H9 (cell line): ENCODE data around the gene KIAA1614. TPM values are rescaled to one million over a fixed set of nuclear protein-coding genes. Genes with fewer than 3 reads are reported as not detected.

Experiments
- DNase-seq: peaks from one replicate; pipeline ENCODE4 v3.0.0-alpha.2; 2017
- H2AFZ ChIP-seq: one replicate; pipeline ENCODE4 v1.6.1; 2013; ENCODE audit warnings: mild to moderate bottlenecking, low read length, control low read depth, moderate library complexity
- H2AK5ac ChIP-seq: 2 replicates; pipeline ENCODE4 v1.6.1; 2013; ENCODE audit warnings: low read length, control low read depth, mixed read lengths; ENCODE audit not compliant: insufficient read length
- H2BK120ac ChIP-seq: one replicate; pipeline ENCODE4 v1.6.1; 2013; ENCODE audit warnings: low read depth, mild to moderate bottlenecking, low read length, control low read depth, inconsistent platforms; ENCODE audit not compliant: poor library complexity, severe bottlenecking
- H2BK12ac ChIP-seq: 2 replicates; pipeline ENCODE4 v1.6.1; 2013; ENCODE audit warnings: low read length, control low read depth, mixed read lengths, low read depth; ENCODE audit not compliant: insufficient read length
- H2BK15ac ChIP-seq: 2 replicates; pipeline ENCODE4 v1.6.1; 2013; ENCODE audit warnings: low read depth, low read length, control low read depth
- H2BK20ac ChIP-seq: one replicate; pipeline ENCODE4 v1.6.1; 2013; ENCODE audit warnings: low read depth, mild to moderate bottlenecking, low read length, control low read depth, inconsistent platforms; ENCODE audit not compliant: poor library complexity, severe bottlenecking
- H2BK5ac ChIP-seq: 2 replicates; pipeline ENCODE4 v1.6.1; 2013; ENCODE audit warnings: low read length, control low read depth, mixed read lengths; ENCODE audit not compliant: insufficient read length
- H3K14ac ChIP-seq: 2 replicates; pipeline ENCODE4 v1.6.1; 2013; ENCODE audit warnings: low read length, control low read depth; ENCODE audit not compliant: insufficient read depth
- H3K18ac ChIP-seq: 2 replicates; pipeline ENCODE4 v1.6.1; 2013; ENCODE audit warnings: low read depth, mild to moderate bottlenecking, mixed read lengths, low read length, control low read depth; ENCODE audit not compliant: insufficient read length
- H3K23ac ChIP-seq: 2 replicates; pipeline ENCODE4 v1.6.1; 2013; ENCODE audit warnings: low read length, control low read depth, mixed read lengths, low read depth; ENCODE audit not compliant: insufficient read length
- H3K23me2 ChIP-seq: 2 replicates; pipeline ENCODE4 v1.6.1; 2013; ENCODE audit warnings: low read depth, mild to moderate bottlenecking, mixed read lengths, low read length, control low read depth; ENCODE audit not compliant: insufficient read length, poor library complexity, severe bottlenecking
- H3K27ac ChIP-seq: 2 replicates; pipeline ENCODE4 v1.5.1; 2013; ENCODE audit warnings: low read length, control low read depth, mixed read lengths, low read depth; ENCODE audit not compliant: insufficient read length
- H3K27me3 ChIP-seq: 2 replicates; pipeline ENCODE4 v1.6.1; 2013; ENCODE audit warnings: low read length, control low read depth, inconsistent platforms; ENCODE audit not compliant: insufficient read depth
- H3K4ac ChIP-seq: 2 replicates; pipeline ENCODE4 v1.6.1; 2013; ENCODE audit warnings: low read depth, mild to moderate bottlenecking, control low read depth, inconsistent platforms, low read length, moderate library complexity
- H3K4me1 ChIP-seq: 2 replicates; pipeline ENCODE4 v1.6.1; 2013; ENCODE audit warnings: low read length, control low read depth, inconsistent platforms; ENCODE audit not compliant: insufficient read depth
- H3K4me2 ChIP-seq: 2 replicates; pipeline ENCODE4 v1.6.1; 2013; ENCODE audit warnings: low read length, control low read depth, mixed read lengths; ENCODE audit not compliant: insufficient read length, insufficient read depth
- H3K56ac ChIP-seq: 2 replicates; pipeline ENCODE4 v1.6.1; 2013; ENCODE audit warnings: low read depth, mild to moderate bottlenecking, mixed read lengths, low read length, control low read depth; ENCODE audit not compliant: insufficient read length
- H3K79me1 ChIP-seq: 2 replicates; pipeline ENCODE4 v1.6.1; 2013; ENCODE audit warnings: low read depth, mild to moderate bottlenecking, moderate library complexity, low read length, control low read depth, inconsistent platforms; ENCODE audit not compliant: insufficient read depth, poor library complexity, severe bottlenecking
- H3K79me2 ChIP-seq: 2 replicates; pipeline ENCODE4 v1.6.1; 2013; ENCODE audit warnings: low read length, control low read depth, inconsistent platforms; ENCODE audit not compliant: insufficient read depth
- H3K9ac ChIP-seq: 2 replicates; pipeline ENCODE4 v1.6.1; 2013; ENCODE audit warnings: low read length, control low read depth, mixed read lengths; ENCODE audit not compliant: insufficient read length; ENCODE audit errors: extremely low read depth
- H3K9me3 ChIP-seq: one replicate; pipeline ENCODE4 v1.6.1; 2013; ENCODE audit warnings: low read depth, low read length, inconsistent platforms; ENCODE audit not compliant: control insufficient read depth
- H3T11ph ChIP-seq: one replicate; pipeline ENCODE4 v1.6.1; 2013; ENCODE audit warnings: mild to moderate bottlenecking, low read length, control low read depth, inconsistent platforms
- H4K20me1 ChIP-seq: one replicate; pipeline ENCODE4 v1.6.1; 2013; ENCODE audit not compliant: control insufficient read depth, insufficient read length, insufficient read depth
- H4K5ac ChIP-seq: 2 replicates; pipeline ENCODE4 v1.6.1; 2013; ENCODE audit warnings: low read depth, mild to moderate bottlenecking, mixed read lengths, low read length, control low read depth; ENCODE audit not compliant: insufficient read length
- H4K8ac ChIP-seq: replicated peaks from 2 replicates; pipeline ENCODE4 v1.6.1; 2013; ENCODE audit warnings: low read length, control low read depth, mixed read lengths, low read depth; ENCODE audit not compliant: insufficient read length
- H4K91ac ChIP-seq: 2 replicates; pipeline ENCODE4 v1.6.1; 2013; ENCODE audit warnings: low read depth, mild to moderate bottlenecking, moderate library complexity, mixed read lengths, low read length, control low read depth; ENCODE audit not compliant: insufficient read length
- H3K27ac Mint-ChIP-seq, 3 experiments: 2 replicates in 2 of 3; 3 replicates in 1 of 3; pipeline ENCODE4 v1.8.0; 2020 to 2021; ENCODE audit warnings: mixed read lengths in 3 of 3, mild to moderate bottlenecking in 1 of 3, moderate library complexity in 1 of 3
- H3K27me3 Mint-ChIP-seq: 2 replicates; pipeline ENCODE4 v1.8.0; 2021; ENCODE audit warnings: low read depth, mild to moderate bottlenecking, moderate library complexity, mixed read lengths
- H3K36me3 Mint-ChIP-seq, 3 experiments: 2 replicates in 2 of 3; 3 replicates in 1 of 3; pipeline ENCODE4 v1.8.0; 2020 to 2021; ENCODE audit warnings: low read depth in 3 of 3, mixed read lengths in 3 of 3; ENCODE audit not compliant: insufficient read depth in 1 of 3
- H3K4me1 Mint-ChIP-seq, 2 experiments: 2 replicates each; pipeline ENCODE4 v1.8.0; 2020; ENCODE audit warnings: mixed read lengths in 2 of 2
- H3K4me3 Mint-ChIP-seq, 2 experiments: 2 replicates in 1 of 2; 3 replicates in 1 of 2; pipeline ENCODE4 v1.8.0; 2020 to 2021; ENCODE audit warnings: mild to moderate bottlenecking in 2 of 2, mixed read lengths in 2 of 2, moderate library complexity in 1 of 2
- H3K9me3 Mint-ChIP-seq, 2 experiments: 2 replicates in 1 of 2; 3 replicates in 1 of 2; pipeline ENCODE4 v1.8.0; 2020; ENCODE audit warnings: mild to moderate bottlenecking in 2 of 2, mixed read lengths in 2 of 2, moderate library complexity in 1 of 2
- CTCF ChIP-seq: fragments of 200-600 bp; sonication (generic); conservative IDR thresholded peaks from 3 replicates; pipeline ENCODE4 v1.8.0; 2021; ENCODE audit warnings: antibody characterized with exemption, mild to moderate bottlenecking
- WGBS: extraction: QIAGEN DNeasy Blood & Tissue Kit; methylation state at CpG from one replicate; pipeline ENCODE4 v1.1.7; 2013; ENCODE audit warnings: missing lambda C conversion rate, low lambda C conversion rate, mixed read lengths; ENCODE audit not compliant: insufficient read length; ENCODE audit errors: extremely low coverage; 5-methylcytosine and 5-hydroxymethylcytosine counted together
- total RNA-seq: library from RNA; stranded (reverse); gene quantifications from 2 replicates; pipeline ENCODE4 v1.2.1, GENCODE V29; 2021

Gene KIAA1614
- total RNA-seq, 1 experiment from 2014 or later = 1.3 TPM

GRCh38 chr1:180939711-180940103, 27.0 kb downstream of the KIAA1614 start:
- no peaks in the 10 kb centered on the region for H3K27me3 ChIP-seq
- Mint-ChIP-seq H3K9me3 (no peaks in the 10 kb centered on the region), H3K27ac (no peak overlapping the region), H3K27me3 (peaks cover 13% of the 10 kb centered on the region), H3K4me1 (peaks cover 15 to 22% of the 10 kb centered on the region in 2 experiments), H3K36me3 (0 out of 7 replicates have a peak, but pooled peaks cover 0 to 5% (median 0%) of the 10 kb centered on the region in 3 experiments), H3K4me3 (no peak overlapping the region)
- H2BK5ac ChIP-seq = no peak overlapping the region
- no peak overlapping the region for H3K27ac ChIP-seq
- H3K79me2 ChIP-seq = no peaks in the 10 kb centered on the region
- H2AK5ac ChIP-seq = no peak overlapping the region
- no peaks in the 10 kb centered on the region for H3K23me2 ChIP-seq
- no peak overlapping the region for H3T11ph ChIP-seq
- no peaks in the 10 kb centered on the region for H3K79me1 ChIP-seq
- TF ChIP-seq CTCF = no peak
- H4K20me1 ChIP-seq = no peaks in the 10 kb centered on the region
- no peaks in the 10 kb centered on the region for H3K9me3 ChIP-seq
- H2BK15ac ChIP-seq = no peak overlapping the region
- H2BK20ac ChIP-seq = no peak overlapping the region
- no CpG with 5 or more reads among the region's 3 CpGs for WGBS
- no peak overlapping the region for H3K18ac ChIP-seq
- no peak overlapping the region for H3K4ac ChIP-seq
- no peak overlapping the region for H3K56ac ChIP-seq
- H2AFZ ChIP-seq = no peak overlapping the region
- H2BK120ac ChIP-seq = no peak overlapping the region
- H3K4me1 ChIP-seq = no peaks in the 10 kb centered on the region
- no peak for DNase-seq
- no peak overlapping the region for H3K23ac ChIP-seq
- no peak overlapping the region for H4K91ac ChIP-seq
- H4K8ac ChIP-seq = no peak overlapping the region
- H3K9ac ChIP-seq = no peak overlapping the region
- H2BK12ac ChIP-seq = no peak overlapping the region
- no peak overlapping the region for H3K4me2 ChIP-seq
- H4K5ac ChIP-seq = no peak overlapping the region
- H3K14ac ChIP-seq = no peak overlapping the region
